GM11168 (cell line): ENCODE measurements around the gene NTMT2.

Experiments
- in situ Hi-C: fragments of 300-500 bp; cut with MboI; formaldehyde crosslinking; loops from one replicate; pipeline ENCODE4 v1.12.0; 2022; ENCODE audit warnings: low sequenced_read_pairs; ENCODE audit not compliant: unreplicated experiment

NTMT2 gene

DNA sequence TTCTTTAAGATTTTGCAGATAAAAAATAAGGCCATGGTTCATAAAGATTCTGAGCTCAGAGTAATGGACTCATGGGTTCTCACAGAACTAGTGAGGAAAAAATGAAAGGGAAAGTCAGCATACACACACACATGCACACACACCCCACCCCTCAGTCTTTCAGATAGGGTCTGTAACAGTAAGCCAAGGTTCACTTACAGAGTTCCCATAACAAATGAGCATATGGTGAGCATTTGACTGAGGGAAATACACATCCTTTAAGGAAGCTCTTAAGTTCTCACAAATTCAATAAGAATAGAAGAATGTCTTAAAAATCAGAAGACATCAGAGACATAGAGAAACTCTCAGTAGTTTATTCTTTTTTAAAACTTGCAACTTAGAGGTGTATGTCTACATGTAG, 57.9 kb downstream of the NTMT2 start:
- in situ Hi-C loops, result no loop called here

DNA sequence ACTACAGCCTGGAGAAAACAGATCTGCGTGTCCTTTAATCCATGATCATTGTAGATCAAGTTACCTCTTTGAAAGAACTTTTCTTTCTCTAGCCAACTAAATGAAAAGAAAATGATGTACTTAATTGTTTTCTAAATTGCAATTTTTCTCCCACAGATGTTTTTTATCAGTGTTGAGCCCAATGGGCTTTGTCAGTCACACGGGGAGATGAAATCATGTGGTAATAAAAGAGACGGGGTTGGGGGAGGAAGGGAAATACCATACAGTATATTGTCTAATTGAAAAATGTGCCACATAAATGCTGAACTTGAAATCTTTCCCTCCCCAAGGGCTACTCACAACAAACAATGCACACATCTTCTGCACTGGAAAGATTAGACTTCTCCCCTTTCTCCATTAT, 58.4 kb downstream of the NTMT2 start:
- in situ Hi-C loops, result no loop called here

DNA sequence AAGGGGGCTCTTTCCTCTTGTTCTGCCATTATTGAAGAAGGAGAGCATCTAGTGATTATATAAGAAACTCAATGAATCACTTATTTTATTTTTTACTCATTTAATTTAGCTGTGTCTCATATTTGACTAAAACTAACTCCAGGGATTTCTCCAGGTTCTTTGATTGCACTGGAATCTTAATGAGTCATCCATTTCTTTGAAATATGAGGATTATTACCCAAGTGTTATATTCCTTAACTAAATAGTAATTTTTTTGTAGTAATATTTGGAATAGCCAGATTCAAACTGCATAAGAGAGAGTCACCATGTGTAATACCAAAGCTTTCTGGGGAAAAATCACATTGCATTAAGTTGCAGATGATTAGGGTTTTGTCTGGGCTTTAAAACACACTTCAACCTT, 59.5 kb downstream of the NTMT2 start:
- in situ Hi-C loops, result no loop called here

DNA sequence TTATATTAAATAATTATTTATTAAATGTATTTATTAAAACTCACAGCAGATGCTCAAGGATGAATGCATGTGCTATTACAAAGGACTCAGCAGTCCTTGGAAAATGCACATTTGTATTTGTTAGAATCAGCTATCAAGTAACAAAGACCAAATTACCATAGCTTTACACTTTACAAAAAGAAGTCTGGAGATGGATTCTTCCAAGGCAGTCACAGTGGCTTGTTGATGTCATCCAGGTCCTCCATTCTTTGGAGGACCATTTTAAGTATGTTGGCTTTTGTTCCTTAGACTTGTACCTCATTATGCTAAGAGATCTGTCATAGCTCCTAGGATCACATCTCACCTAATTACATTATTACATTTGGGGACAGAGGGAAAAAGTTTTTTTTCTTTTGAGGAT, 63.4 kb downstream of the NTMT2 start:
- in situ Hi-C loops, result no loop called here

DNA sequence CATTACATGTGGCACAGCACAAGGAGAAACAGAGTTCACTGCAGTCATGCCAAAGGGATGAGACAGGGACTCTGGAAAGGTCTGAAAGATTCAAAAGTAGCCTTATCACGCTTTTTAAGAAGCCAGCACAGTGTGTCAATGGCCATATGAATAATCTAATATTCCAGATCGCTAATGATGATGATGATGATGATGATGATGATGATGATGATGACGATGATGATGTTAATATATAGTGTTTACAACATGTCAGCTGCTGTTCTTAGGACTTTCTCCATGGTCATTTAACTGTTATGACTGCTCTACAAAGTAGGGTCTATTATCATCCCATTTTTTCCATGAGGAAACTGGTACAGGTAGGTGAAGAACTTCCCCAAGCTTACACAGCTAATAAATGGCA, 64.4 kb downstream of the NTMT2 start:
- in situ Hi-C loops, result no loop called here

DNA sequence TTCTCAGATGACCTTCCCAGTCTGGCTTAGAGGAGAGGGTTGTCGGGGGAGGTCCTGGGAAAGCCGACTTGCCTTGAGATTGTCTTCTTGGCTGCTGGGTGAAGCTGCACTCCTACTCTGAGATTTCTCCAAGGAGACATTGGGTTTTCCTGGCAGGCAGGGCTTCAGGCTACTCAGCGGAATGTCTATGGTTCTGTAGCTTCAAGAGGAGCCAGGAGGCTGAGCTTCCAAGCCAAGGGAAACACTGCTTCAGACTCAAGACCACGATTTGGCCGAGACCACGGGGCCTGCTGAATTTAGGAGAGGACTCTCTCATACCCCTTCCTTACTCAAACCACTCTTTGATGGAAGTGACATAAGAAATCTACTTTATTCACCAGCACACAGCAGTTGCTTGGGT, 67.8 kb downstream of the NTMT2 start:
- in situ Hi-C loops, result no loop called here

DNA sequence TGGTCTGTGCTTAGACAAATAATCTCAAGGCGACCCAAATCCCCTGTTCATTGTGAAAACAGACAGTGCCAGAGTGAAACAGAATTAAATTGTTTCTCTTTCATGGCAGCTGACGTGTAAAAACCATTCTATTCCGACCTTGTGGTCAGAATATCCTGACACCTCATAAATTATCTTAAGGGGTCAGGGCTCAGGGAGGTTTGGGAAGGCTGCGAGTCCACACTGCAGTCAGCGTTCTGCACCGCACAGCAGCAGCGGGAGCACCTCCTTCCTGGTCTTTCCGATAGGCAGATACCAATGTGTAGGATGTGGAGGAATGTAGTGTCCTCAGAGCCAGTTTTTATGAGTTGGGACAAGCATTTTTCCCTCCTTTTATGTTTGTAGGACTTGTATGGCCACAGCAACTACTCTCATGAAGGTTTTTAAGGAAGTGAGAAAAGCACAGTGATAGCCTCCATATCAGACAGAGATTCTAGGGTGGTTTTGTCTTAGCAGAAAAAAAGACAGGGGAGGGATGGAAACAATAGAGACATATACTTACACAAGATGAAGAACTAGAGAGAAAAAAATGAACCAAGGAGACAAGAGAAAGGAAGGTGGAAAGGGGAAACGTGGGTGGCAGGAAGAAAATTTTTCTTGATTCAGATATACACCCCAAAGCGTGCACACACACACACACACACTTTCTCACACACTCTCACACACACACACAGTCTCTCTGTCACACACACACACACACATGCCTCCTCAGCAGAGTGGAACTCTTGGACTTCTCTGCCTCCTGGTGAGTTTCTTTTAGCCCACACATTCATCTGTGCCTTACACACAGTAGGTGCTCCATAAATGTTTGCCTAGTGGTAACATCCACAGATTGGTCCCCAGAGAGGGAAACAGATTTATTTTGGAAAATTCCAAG, 68.6 kb downstream of the NTMT2 start:
- in situ Hi-C loops, result no loop called here

DNA sequence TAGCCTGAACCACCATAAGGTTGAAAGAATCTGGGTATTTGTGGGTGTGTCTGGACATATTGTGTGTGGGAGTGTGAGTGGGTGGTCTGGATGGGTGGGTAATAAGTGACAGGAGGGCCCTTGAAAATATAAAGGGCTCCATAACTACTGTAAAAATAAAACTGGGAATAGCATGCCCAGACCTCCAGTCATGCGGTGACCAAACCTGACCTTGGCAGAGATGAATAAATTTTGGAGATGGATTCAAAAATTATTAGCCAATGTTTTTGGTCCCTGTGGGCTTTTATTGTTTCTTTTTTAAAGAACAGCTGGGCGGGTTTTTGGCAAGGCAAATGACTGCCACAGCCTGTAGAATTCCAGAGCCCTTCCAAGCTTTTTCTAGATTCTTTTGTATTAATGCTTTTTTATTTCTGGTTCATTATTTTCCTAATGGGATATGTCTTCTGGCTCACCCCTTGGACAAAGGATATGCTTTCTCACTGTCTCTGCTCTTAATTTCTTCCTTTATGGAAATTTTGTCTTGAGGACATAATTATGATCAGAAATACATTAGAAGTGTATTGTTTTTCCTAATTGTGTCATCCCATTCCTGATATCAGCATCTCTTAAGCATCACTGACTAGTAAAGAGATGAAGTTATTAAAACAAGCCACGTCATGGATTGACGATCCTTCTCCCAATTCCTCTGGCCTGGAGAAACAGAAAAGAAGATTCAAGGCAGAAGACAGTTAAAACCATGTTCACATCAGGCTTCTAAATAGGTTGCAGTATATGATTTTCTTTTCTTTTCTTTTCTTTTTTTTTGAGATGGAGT, 69.5 kb downstream of the NTMT2 start:
- in situ Hi-C loops, result no loop called here

DNA sequence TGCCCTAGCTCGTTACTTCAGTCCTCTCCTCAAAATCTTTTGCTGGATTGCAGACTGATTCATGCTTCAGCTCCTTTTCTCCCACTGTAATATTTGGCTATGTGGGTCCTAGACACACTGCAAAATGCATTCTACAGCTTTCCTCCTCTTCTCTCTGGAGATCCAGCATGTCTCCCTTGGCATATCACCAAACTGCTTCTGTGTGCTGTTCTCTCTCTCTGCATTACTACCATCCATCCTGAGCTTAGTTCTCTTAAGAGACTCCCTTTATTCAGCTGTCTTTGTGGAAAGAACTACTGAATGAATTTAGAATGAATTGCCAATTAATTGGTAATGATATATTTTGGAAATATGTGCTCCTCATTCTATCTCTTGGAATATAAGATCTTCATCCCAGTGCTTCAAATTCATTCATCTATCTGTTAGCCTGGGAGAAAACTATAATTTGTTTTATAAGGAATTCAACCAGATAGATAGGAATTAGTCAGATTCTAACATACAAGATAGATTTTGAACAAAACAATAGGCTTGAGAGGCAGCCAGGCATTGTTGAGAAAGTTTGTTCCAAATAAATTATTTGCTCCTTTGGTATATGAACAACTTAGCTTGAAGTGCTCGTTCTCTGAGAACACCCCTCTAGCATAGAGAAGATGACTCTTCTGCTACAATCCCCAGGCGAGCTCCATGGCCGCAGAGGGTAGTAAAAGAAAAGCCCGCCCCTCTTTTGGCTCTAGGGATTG, 71.9 kb downstream of the NTMT2 start:
- in situ Hi-C loops, result no loop called here

DNA sequence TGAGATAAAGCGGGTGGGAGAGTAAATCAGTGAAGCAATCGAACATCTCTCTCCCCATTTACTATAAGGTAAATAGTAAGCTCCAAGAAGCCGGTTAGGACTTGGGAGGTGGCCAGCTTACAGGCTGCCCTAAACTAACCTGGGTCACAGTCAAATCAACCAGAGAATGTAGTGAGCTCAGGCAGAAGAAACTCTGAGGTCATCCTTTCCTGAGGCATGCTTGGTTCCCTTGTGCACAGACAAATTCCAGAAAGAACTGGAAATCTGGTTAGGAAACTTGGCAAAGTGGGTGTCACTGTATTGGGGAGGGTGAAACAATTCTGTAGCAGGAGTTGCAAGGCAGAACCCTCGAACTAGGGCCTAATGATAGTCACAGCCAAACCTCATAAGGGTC, 72.5 kb downstream of the NTMT2 start:
- in situ Hi-C loops, result no loop called here
